ENCODE data around the gene APBB1.
A peak's percentile ranks its signal among the peaks of the same experiment; 100 is the strongest.

The APBB1 gene

DNA sequence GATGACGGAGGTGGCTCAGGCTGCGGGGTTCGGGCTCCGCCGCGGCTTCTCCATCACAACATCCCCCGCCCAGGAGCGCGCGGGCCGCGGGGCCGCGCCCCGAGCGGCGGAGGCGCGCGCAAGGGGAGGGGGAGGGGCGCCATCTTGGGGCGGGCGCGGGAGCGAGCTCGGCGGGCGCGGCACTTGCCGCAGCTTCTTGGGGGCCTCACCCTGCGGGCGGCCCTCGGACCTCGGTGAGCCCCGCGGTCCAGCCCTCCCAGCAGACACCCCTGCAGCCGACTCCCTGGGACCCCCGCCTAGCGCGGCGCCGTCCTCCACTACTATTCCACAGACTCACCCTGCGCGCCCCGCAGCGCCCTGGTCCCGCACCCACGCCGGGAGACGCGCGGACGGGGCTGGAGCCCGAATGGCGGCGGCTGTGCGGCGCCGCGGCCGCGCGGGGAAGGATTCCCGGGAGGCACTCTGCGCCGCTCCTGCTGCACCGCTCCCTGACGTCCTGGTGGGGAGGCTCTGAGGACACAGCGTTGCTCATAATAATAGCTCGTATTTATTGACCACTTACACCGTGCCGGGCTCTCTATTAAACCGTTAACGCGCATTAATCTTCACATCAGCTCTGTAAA, at the start of gene APBB1:
APBB1 (minus strand) TSS at position 86 of the 623 bp plus-strand sequence. CDS start 7,747 bp downstream, outside the sequence.
- Histone ChIP-seq H3K9me3 (ENCODE audit: control insufficient read depth in 1 of 2, low read length in 2 of 2) (no peaks in the 10 kb centered on the region), H3K36me3 (ENCODE audit: control insufficient read depth in 1 of 2, insufficient read depth in 2 of 2, low read length in 2 of 2) (no peaks in the 10 kb centered on the region), H3K9ac (ENCODE audit: low read depth in 1 of 2, low read length in 2 of 2) (peak within 1 kb of the TSS; percentile 61 to 68), H3K4me3 (ENCODE audit: low read depth in 1 of 2, low read length in 2 of 2) (peak within 1 kb of the TSS; percentile 65 to 77), H3K4me1 (ENCODE audit: control insufficient read depth in 1 of 2, insufficient read depth in 2 of 2, low read length in 2 of 2) (peaks cover 4 to 13% of the 10 kb centered on the region in 2 donors), H3K27me3 (ENCODE audit: control insufficient read depth in 1 of 2, insufficient read depth in 2 of 2, low read length in 2 of 2) (peaks cover 0 to 8% of the 10 kb centered on the region in 2 donors), H3K27ac (ENCODE audit: low read depth, low read length) (peak within 1 kb of the TSS; percentile 66)

DNA sequence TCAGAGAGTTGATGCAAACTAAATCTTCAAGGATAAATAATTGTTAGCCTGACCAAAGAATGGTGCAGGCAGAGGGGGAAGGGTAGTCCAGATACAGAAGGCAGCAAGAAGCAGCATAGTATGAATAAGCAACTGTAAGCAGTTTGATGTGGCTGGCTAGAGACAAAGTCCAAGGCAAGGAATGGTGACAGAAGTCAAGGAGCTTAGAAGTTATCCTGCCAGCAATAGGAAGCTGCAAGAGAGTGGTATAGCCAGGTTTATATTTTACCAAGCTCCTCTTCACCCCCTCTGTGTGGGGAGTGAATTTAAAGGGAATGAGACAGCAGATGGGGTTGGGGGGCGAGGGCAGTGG, 40.2 kb upstream of the APBB1 start:
- Histone ChIP-seq H3K27ac (ENCODE audit: low read depth, low read length) (no peak overlapping the region), H3K9ac (ENCODE audit: low read depth in 1 of 2, low read length in 2 of 2) (no peak overlapping the region), H3K4me3 (ENCODE audit: low read depth in 1 of 2, low read length in 2 of 2) (no peak overlapping the region), H3K27me3 (ENCODE audit: control insufficient read depth in 1 of 2, insufficient read depth in 2 of 2, low read length in 2 of 2) (no peaks in the 10 kb centered on the region), H3K4me1 (ENCODE audit: control insufficient read depth in 1 of 2, insufficient read depth in 2 of 2, low read length in 2 of 2) (peaks cover 20 to 23% of the 10 kb centered on the region in 2 donors), H3K9me3 (ENCODE audit: control insufficient read depth in 1 of 2, low read length in 2 of 2) (no peaks in the 10 kb centered on the region), H3K36me3 (ENCODE audit: control insufficient read depth in 1 of 2, insufficient read depth in 2 of 2, low read length in 2 of 2) (peaks cover 36 to 68% of the 10 kb centered on the region in 2 donors)

DNA sequence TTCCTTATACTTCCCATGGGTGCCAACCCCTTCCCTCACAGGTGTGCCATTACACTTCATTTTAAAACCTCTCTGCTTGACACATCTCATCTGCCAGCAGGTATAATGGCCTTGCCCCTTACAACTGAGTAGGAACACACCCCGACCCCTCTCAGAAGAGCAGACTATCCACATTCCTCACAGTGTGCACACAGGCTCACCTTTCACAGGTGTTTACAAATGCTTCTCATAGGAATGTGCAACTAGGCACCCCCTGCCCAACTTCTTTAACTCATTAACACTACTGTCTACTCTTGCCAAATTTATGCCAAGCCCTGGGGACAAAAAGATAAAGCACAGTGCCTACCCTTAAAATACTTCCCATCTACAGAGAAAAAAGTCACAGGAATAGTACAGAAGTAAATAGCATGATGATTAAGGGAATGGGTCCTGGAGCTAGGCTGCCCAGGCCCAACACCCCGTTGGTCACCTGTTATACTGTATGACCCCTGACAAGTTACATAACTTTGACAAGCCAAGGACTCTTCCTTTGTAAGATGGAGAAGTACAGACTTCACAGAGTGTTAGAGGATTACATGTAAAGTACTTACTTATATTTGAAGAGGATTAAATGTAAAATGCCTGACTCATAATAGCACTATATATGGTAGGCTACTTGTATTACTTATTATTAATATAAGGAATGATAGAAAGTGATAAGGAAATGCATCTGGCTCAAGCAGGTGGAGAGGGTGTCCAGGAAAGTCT, 39.6 kb upstream of the APBB1 start:
- Histone ChIP-seq H3K27me3 (ENCODE audit: control insufficient read depth in 1 of 2, insufficient read depth in 2 of 2, low read length in 2 of 2) (no peaks in the 10 kb centered on the region), H3K9ac (ENCODE audit: low read depth in 1 of 2, low read length in 2 of 2) (no peak overlapping the region), H3K9me3 (ENCODE audit: control insufficient read depth in 1 of 2, low read length in 2 of 2) (no peaks in the 10 kb centered on the region), H3K4me1 (ENCODE audit: control insufficient read depth in 1 of 2, insufficient read depth in 2 of 2, low read length in 2 of 2) (peaks cover 20% of the 10 kb centered on the region in 2 donors), H3K36me3 (ENCODE audit: control insufficient read depth in 1 of 2, insufficient read depth in 2 of 2, low read length in 2 of 2) (peaks cover 31 to 68% of the 10 kb centered on the region in 2 donors), H3K27ac (ENCODE audit: low read depth, low read length) (no peak overlapping the region), H3K4me3 (ENCODE audit: low read depth in 1 of 2, low read length in 2 of 2) (no peak overlapping the region)

DNA sequence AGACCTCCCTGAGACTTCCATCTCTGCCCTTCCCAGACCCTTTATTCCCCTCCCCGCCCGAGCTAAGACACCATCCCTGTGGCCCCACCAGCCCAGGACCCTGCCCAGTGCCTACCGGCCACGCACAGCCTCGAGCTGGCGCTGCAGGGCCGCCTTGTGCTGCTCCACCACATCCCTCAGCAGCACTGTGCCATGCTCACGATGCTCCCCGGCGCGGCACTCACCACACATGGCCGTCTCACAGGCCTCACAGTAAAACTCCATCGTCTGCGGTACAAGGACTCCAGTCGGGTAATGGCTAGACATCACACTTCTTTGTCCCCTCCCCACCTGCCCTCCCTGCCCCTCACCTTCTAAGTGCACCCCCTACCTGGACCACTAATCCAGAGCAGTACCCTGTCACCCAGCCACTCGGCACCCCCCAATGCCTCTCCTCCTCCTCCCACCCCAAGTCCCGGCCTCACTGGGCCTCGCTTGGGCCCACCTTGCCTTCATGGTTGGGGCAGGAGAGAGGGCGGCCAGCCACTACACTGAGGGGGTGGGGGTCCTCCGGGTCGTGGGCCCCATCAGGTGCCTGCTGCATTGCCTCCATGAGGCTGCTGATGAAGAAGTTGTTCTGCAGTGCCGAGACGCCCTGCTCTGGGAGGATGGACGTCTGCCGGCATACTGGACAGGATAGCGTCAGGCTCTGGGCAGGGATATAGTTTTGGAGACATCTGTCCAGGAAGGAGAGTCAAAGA, 38.9 kb upstream of the APBB1 start:
- H3K4me1 ChIP-seq (ENCODE audit: control insufficient read depth in 1 of 2, insufficient read depth in 2 of 2, low read length in 2 of 2), result peaks cover 18 to 20% of the 10 kb centered on the region in 2 donors
- H3K9me3 ChIP-seq (ENCODE audit: control insufficient read depth in 1 of 2, low read length in 2 of 2), result no peaks in the 10 kb centered on the region
- no peak overlapping the region for H3K9ac ChIP-seq (ENCODE audit: low read depth in 1 of 2, low read length in 2 of 2)
- no peaks in the 10 kb centered on the region for H3K27me3 ChIP-seq (ENCODE audit: control insufficient read depth in 1 of 2, insufficient read depth in 2 of 2, low read length in 2 of 2)
- no peak overlapping the region for H3K27ac ChIP-seq (ENCODE audit: low read depth, low read length)
- H3K36me3 ChIP-seq (ENCODE audit: control insufficient read depth in 1 of 2, insufficient read depth in 2 of 2, low read length in 2 of 2), result peaks cover 32 to 73% of the 10 kb centered on the region in 2 donors
- H3K4me3 ChIP-seq (ENCODE audit: low read depth in 1 of 2, low read length in 2 of 2), result no peak overlapping the region

DNA sequence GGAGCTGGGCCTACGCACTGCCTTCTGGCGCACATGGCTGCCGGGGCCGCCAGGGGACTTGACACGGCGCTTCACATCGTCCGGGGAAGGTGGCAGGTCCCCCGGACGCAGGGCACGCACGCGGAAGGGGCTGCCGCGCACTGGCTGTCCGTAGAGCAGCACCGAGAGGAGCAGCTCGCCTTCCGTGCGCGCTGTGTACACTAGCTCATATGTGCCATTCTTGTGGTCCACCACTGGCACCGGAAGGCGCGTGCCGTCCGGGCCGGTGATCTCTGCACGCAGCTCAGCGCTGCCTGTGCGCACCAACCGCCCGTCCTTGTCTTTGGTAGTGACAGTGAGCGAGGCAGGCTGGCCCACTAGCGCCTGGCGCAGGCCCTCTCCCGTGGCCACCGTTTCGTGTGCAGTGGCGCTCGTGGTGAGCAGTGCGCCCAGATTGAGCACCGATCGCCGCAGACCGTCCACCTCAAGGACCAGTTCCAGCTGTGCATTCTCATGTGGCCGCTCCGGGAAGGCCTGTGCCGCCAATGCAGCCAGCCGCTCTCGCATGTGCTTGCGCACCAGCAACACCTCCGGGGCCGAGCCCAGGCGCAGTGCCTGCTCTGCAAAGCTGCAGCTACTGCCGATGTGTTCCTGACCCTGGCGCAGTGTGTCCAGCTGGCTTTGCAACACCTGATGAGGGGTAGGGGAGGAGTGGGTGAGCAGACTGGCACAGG, 37.6 kb upstream of the APBB1 start:
- H3K4me3 ChIP-seq (ENCODE audit: low read depth in 1 of 2, low read length in 2 of 2), result no peak overlapping the region
- H3K9ac ChIP-seq (ENCODE audit: low read depth in 1 of 2, low read length in 2 of 2), result no peak overlapping the region
- no peak overlapping the region for H3K27ac ChIP-seq (ENCODE audit: low read depth, low read length)
- peaks cover 35 to 80% of the 10 kb centered on the region in 2 donors for H3K36me3 ChIP-seq (ENCODE audit: control insufficient read depth in 1 of 2, insufficient read depth in 2 of 2, low read length in 2 of 2)
- no peaks in the 10 kb centered on the region for H3K27me3 ChIP-seq (ENCODE audit: control insufficient read depth in 1 of 2, insufficient read depth in 2 of 2, low read length in 2 of 2)
- H3K9me3 ChIP-seq (ENCODE audit: control insufficient read depth in 1 of 2, low read length in 2 of 2), result no peaks in the 10 kb centered on the region
- H3K4me1 ChIP-seq (ENCODE audit: control insufficient read depth in 1 of 2, insufficient read depth in 2 of 2, low read length in 2 of 2), result peaks cover 18 to 20% of the 10 kb centered on the region in 2 donors

DNA sequence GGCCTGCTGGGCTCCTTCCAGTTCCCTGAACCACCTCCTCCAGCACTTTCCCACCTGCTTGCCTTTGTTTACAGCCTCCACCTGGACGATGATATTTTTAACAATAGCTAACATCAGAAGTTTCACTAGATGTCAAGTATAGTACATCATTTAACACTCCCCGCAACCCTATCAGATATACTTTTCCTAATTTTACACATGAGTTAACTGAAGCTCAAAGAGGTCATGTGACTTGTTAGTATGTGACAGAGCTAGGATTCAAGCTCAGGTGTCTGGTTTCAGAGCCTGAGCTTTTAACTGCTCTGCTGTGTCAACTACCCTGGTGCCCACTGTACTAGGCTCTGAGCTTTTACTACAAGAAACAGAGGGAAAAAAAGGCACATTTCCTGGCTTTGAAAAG, 36.2 kb upstream of the APBB1 start:
- Histone ChIP-seq H3K36me3 (ENCODE audit: control insufficient read depth in 1 of 2, insufficient read depth in 2 of 2, low read length in 2 of 2) (peaks cover 48 to 84% of the 10 kb centered on the region in 2 donors), H3K4me3 (ENCODE audit: low read depth in 1 of 2, low read length in 2 of 2) (no peak overlapping the region), H3K27me3 (ENCODE audit: control insufficient read depth in 1 of 2, insufficient read depth in 2 of 2, low read length in 2 of 2) (no peaks in the 10 kb centered on the region), H3K9me3 (ENCODE audit: control insufficient read depth in 1 of 2, low read length in 2 of 2) (no peaks in the 10 kb centered on the region), H3K27ac (ENCODE audit: low read depth, low read length) (no peak overlapping the region), H3K9ac (ENCODE audit: low read depth in 1 of 2, low read length in 2 of 2) (no peak overlapping the region), H3K4me1 (ENCODE audit: control insufficient read depth in 1 of 2, insufficient read depth in 2 of 2, low read length in 2 of 2) (peaks cover 17 to 18% of the 10 kb centered on the region in 2 donors)

DNA sequence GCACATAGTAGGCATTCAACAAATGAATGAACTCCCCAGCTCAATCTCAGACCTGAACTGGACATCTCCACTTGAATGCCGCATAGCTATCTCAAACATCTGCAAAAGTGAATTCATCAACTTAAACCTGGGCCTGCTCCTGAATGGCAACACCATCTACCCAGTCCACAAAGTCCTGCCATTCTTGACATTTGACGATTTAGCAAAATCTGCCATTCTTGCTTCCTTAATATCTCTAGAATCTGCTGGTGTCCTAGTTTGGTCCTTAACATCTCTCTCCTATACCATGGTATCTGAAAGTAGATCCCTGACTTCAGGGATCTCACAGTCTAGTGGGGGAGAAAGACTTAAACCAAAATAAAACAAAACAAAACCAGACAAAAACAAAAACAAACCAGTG, 34.3 kb upstream of the APBB1 start:
- H3K9ac ChIP-seq (ENCODE audit: low read depth in 1 of 2, low read length in 2 of 2), result no peak overlapping the region
- H3K27ac ChIP-seq (ENCODE audit: low read depth, low read length), result no peak overlapping the region
- H3K27me3 ChIP-seq (ENCODE audit: control insufficient read depth in 1 of 2, insufficient read depth in 2 of 2, low read length in 2 of 2), result no peaks in the 10 kb centered on the region
- no peak overlapping the region for H3K4me3 ChIP-seq (ENCODE audit: low read depth in 1 of 2, low read length in 2 of 2)
- peaks cover 57 to 92% of the 10 kb centered on the region in 2 donors for H3K36me3 ChIP-seq (ENCODE audit: control insufficient read depth in 1 of 2, insufficient read depth in 2 of 2, low read length in 2 of 2)
- H3K9me3 ChIP-seq (ENCODE audit: control insufficient read depth in 1 of 2, low read length in 2 of 2), result no peaks in the 10 kb centered on the region
- H3K4me1 ChIP-seq (ENCODE audit: control insufficient read depth in 1 of 2, insufficient read depth in 2 of 2, low read length in 2 of 2), result no peaks in the 10 kb centered on the region

DNA sequence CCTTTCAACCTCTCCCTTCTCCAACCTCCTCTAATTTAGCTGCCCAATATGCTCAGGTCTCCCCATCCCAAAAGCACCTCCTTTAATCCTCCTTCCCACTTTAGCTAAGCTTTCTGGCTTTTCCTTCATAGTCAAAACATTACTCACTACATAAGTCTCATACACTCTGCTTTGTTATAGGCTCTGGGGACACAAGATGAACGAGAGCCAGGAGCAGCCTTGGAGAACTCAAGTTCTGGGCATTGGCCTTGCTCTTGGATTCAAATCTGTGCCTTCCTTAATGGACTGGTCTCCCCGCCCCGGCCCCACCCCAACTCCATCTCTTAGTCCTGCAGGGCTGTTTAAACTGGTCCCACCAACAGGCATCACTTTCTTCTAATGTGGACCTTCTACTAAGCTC, 33.3 kb upstream of the APBB1 start:
- H3K27ac ChIP-seq (ENCODE audit: low read depth, low read length), result no peak overlapping the region
- no peak overlapping the region for H3K9ac ChIP-seq (ENCODE audit: low read depth in 1 of 2, low read length in 2 of 2)
- H3K36me3 ChIP-seq (ENCODE audit: control insufficient read depth in 1 of 2, insufficient read depth in 2 of 2, low read length in 2 of 2), result peaks cover 54 to 83% of the 10 kb centered on the region in 2 donors
- no peaks in the 10 kb centered on the region for H3K9me3 ChIP-seq (ENCODE audit: control insufficient read depth in 1 of 2, low read length in 2 of 2)
- no peaks in the 10 kb centered on the region for H3K27me3 ChIP-seq (ENCODE audit: control insufficient read depth in 1 of 2, insufficient read depth in 2 of 2, low read length in 2 of 2)
- no peak overlapping the region for H3K4me3 ChIP-seq (ENCODE audit: low read depth in 1 of 2, low read length in 2 of 2)
- no peaks in the 10 kb centered on the region for H3K4me1 ChIP-seq (ENCODE audit: control insufficient read depth in 1 of 2, insufficient read depth in 2 of 2, low read length in 2 of 2)

DNA sequence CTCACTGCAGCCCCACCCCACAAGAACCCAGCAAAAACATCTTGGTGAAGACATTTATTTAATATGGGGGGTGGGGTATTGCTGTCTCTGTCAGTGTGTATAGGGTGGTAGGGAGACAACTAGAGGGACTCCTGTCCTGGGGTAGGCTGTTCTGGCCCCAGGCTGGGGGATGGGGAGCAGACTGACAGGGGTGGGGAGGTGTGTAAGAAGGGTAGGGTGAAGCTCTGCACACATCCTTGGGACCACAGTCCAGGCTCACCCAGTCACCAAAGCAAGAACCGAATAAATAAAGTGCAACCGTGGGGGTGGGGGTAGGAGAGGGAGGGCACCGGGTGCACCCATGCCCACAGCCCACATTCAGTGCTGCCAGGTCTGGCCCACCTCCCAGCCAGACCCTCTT, 29.7 kb upstream of the APBB1 start:
- H3K36me3 ChIP-seq (ENCODE audit: control insufficient read depth in 1 of 2, insufficient read depth in 2 of 2, low read length in 2 of 2), result peaks cover 29 to 50% of the 10 kb centered on the region in 2 donors
- no peak overlapping the region for H3K4me3 ChIP-seq (ENCODE audit: low read depth in 1 of 2, low read length in 2 of 2)
- no peaks in the 10 kb centered on the region for H3K4me1 ChIP-seq (ENCODE audit: control insufficient read depth in 1 of 2, insufficient read depth in 2 of 2, low read length in 2 of 2)
- H3K27me3 ChIP-seq (ENCODE audit: control insufficient read depth in 1 of 2, insufficient read depth in 2 of 2, low read length in 2 of 2), result no peaks in the 10 kb centered on the region
- H3K9me3 ChIP-seq (ENCODE audit: control insufficient read depth in 1 of 2, low read length in 2 of 2), result no peaks in the 10 kb centered on the region
- H3K27ac ChIP-seq (ENCODE audit: low read depth, low read length), result no peak overlapping the region
- H3K9ac ChIP-seq (ENCODE audit: low read depth in 1 of 2, low read length in 2 of 2), result no peak overlapping the region
